Keratinocyte (primary cell): ENCODE measurements around the gene MAGI1.

ENCODE experiments used
- EZH2 ChIP-seq: IDR thresholded peaks from one replicate; pipeline ENCODE4 v1.6.1; 2012; ENCODE audit warnings: inconsistent platforms, mild to moderate bottlenecking, low read length, moderate library complexity
- TF ChIP-seq, protein P1 (sequence below), 3 experiments: IDR thresholded peaks in 1 of 3; conservative IDR thresholded peaks in 1 of 3; optimal IDR thresholded peaks in 1 of 3; 2 replicates in 2 of 3; 3 replicates in 1 of 3; pipeline versions ENCODE3 to v1.5.1; 2011; ENCODE audit warnings: low read length in 3 of 3, mild to moderate bottlenecking in 3 of 3, moderate library complexity in 2 of 3, control low read depth in 1 of 3, inconsistent platforms in 1 of 3; ENCODE audit not compliant: insufficient read depth in 2 of 3; ENCODE audit errors: extremely low read depth in 1 of 3

DNA sequence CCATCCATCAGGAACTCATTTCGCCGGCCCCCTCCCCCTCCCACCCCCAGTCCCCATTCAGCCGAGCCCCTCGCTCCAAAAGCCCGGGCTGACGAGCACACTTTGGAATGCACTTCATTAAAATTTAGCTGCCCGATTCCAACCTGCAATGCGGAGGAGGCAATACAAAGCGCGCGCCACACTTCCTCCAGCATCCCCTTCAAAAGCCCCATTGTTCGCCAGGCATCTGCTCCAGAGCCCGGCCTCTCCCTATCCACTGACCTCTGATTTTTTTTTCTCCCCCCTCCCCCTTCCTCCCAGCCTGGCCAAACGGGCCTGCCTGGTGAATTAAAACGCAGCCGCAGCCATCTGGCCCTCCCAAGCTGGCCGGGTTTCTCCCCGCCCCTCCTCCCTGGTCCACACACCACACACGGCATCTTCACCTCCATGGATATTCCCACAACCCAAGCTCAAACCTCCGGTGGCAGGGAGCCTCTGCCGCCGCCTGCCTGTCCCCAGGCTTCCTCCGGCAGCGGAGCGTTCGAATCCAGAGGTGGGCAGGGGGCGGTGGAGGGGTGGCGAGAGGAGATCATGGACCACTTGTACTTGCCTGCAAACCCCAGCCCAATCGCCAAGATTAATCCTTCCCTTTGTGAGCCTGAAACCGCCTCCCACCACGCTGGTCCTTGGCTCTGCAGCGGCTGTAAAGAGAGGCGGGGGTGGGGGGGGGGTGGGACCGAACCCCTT is 441.3 kb downstream of the MAGI1 start:
- TF ChIP-seq, protein P1, sequence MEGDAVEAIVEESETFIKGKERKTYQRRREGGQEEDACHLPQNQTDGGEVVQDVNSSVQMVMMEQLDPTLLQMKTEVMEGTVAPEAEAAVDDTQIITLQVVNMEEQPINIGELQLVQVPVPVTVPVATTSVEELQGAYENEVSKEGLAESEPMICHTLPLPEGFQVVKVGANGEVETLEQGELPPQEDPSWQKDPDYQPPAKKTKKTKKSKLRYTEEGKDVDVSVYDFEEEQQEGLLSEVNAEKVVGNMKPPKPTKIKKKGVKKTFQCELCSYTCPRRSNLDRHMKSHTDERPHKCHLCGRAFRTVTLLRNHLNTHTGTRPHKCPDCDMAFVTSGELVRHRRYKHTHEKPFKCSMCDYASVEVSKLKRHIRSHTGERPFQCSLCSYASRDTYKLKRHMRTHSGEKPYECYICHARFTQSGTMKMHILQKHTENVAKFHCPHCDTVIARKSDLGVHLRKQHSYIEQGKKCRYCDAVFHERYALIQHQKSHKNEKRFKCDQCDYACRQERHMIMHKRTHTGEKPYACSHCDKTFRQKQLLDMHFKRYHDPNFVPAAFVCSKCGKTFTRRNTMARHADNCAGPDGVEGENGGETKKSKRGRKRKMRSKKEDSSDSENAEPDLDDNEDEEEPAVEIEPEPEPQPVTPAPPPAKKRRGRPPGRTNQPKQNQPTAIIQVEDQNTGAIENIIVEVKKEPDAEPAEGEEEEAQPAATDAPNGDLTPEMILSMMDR (optimal IDR thresholded peaks at IDR 0.05 in 1 of 3, IDR thresholded peaks at IDR 0.05 in 1 of 3, conservative IDR thresholded peaks at IDR 0.05 in 1 of 3; ENCODE audit: extremely low read depth in 1 of 3, insufficient read depth in 2 of 3, low read length in 3 of 3), result no peak
- TF ChIP-seq EZH2, result no peak
